NCI-H2196 (cell line): Measurements from ENCODE around the gene BGN.

ENCODE experiments used
- DNase-seq: peaks from one replicate; lab custom pipeline; 2025; ENCODE audit not compliant: unreplicated experiment; lab: John Stamatoyannopoulos, UW

Gene BGN

GRCh38 chrX:153524234-153524633, 29.5 kb downstream of the BGN start:
- no peak for DNase-seq

GRCh38 chrX:153525451-153525850, 30.7 kb downstream of the BGN start:
- DNase-seq, result no peak

GRCh38 chrX:153526042-153526441, 31.3 kb downstream of the BGN start:
- no peak for DNase-seq

- no peak for DNase-seq
These were observed 32.0 kb downstream of the BGN start for GRCh38 chrX:153526801-153527200.

GRCh38 chrX:153527208-153527607, 32.4 kb downstream of the BGN start:
- DNase-seq, result no peak

- DNase-seq, result no peak
These were observed 35.8 kb downstream of the BGN start for GRCh38 chrX:153530411-153531129.

GRCh38 chrX:153533091-153533490, 38.3 kb downstream of the BGN start:
- no peak for DNase-seq

- no peak for DNase-seq
These were observed 42.3 kb downstream of the BGN start for GRCh38 chrX:153537080-153537479.

GRCh38 chrX:153537526-153538295, 42.9 kb downstream of the BGN start:
- DNase-seq, result peak; percentile 44

GRCh38 chrX:153538424-153538823, 43.6 kb downstream of the BGN start:
- DNase-seq, result no peak

GRCh38 chrX:153539171-153539978, 44.6 kb downstream of the BGN start:
- DNase-seq, result peak; percentile 13

- no peak for DNase-seq
These were observed 45.2 kb downstream of the BGN start for GRCh38 chrX:153539979-153540358.

GRCh38 chrX:153544727-153545126, 49.9 kb downstream of the BGN start:
- DNase-seq, result no peak

GRCh38 chrX:153546386-153546785, 51.6 kb downstream of the BGN start:
- DNase-seq, result no peak

- DNase-seq, result no peak
These were observed 52.4 kb downstream of the BGN start for GRCh38 chrX:153547195-153547594.

GRCh38 chrX:153549231-153549630, 54.5 kb downstream of the BGN start:
- DNase-seq, result no peak

- DNase-seq, result no peak
These were observed 55.0 kb downstream of the BGN start for GRCh38 chrX:153549807-153550206.

GRCh38 chrX:153551135-153551534, 56.4 kb downstream of the BGN start:
- DNase-seq, result no peak

GRCh38 chrX:153554519-153555167, 59.9 kb downstream of the BGN start:
- DNase-seq, result peak; percentile 41

- DNase-seq, result no peak
These were observed 62.0 kb downstream of the BGN start for GRCh38 chrX:153556767-153557166.
